GM18870 (cell line): ENCODE measurements around the gene ABHD10.

ENCODE experiments used
- ATAC-seq: cut with Tn5 transposase; IDR thresholded peaks from one replicate; pipeline ENCODE4 v1.9.1; 2021; ENCODE audit warnings: moderate library complexity; ENCODE audit not compliant: unreplicated experiment

ABHD10 gene

GRCh38 chr3:111963424-111963823 is 15.4 kb upstream of the ABHD10 start:
- ATAC-seq: no peak

- ATAC-seq: no peak
Measured at GRCh38 chr3:111965484-111965883, 13.3 kb upstream of the ABHD10 start.

GRCh38 chr3:111967068-111967467 is 11.8 kb upstream of the ABHD10 start:
- ATAC-seq: no peak

- peak; percentile 92 for ATAC-seq
Measured at GRCh38 chr3:111967651-111968274, 11.1 kb upstream of the ABHD10 start.

GRCh38 chr3:111968319-111969054 is 10.3 kb upstream of the ABHD10 start:
- ATAC-seq: no peak

GRCh38 chr3:111970376-111970775 is 8.4 kb upstream of the ABHD10 start:
- ATAC-seq: no peak

GRCh38 chr3:111971533-111972130 is 7.2 kb upstream of the ABHD10 start:
- ATAC-seq: no peak

- no peak for ATAC-seq
Measured at GRCh38 chr3:111972891-111973290, 5.9 kb upstream of the ABHD10 start.

- no peak for ATAC-seq
Measured at GRCh38 chr3:111975131-111975530, 3.7 kb upstream of the ABHD10 start.

GRCh38 chr3:111976254-111976653 is 2.6 kb upstream of the ABHD10 start:
- ATAC-seq: no peak

GRCh38 chr3:111979434-111980038 is 710 bp downstream of the ABHD10 start:
- ATAC-seq: peak; percentile 32

- ATAC-seq: no peak
Measured at GRCh38 chr3:111980716-111981456, 2.1 kb downstream of the ABHD10 start.

- no peak for ATAC-seq
Measured at GRCh38 chr3:111981457-111981763, 2.6 kb downstream of the ABHD10 start.

GRCh38 chr3:111984636-111985298 is 5.9 kb downstream of the ABHD10 start:
- no peak for ATAC-seq

GRCh38 chr3:111986800-111987199 is 8.0 kb downstream of the ABHD10 start:
- no peak for ATAC-seq

- ATAC-seq: peak; percentile 90
Measured at GRCh38 chr3:111989061-111989678, 10.3 kb downstream of the ABHD10 start.

GRCh38 chr3:111993038-111993437 is 14.2 kb downstream of the ABHD10 start:
- no peak for ATAC-seq

GRCh38 chr3:111998636-111999483 is 20.0 kb downstream of the ABHD10 start, which contains the start of gene TAGLN3:
TSS of gene TAGLN3 (plus strand) at chr3:111998922. CDS start at chr3:111999423, 501 bp downstream.
- no peak for ATAC-seq
